Mucosa of rectum (tissue), 2 donors: ENCODE data around the gene PRDM11.
"Not testable (repeated sequence)": the region's sequence is repeated elsewhere in the genome, so short reads cannot be mapped to it uniquely, and the experiment has no call there.

ENCODE experiments used
- H3K27ac ChIP-seq, 2 donors: one replicate each; pipeline ENCODE4 v1.7.0; 2013; ENCODE audit warnings: inconsistent platforms in 2 of 2, low read depth in 2 of 2, low read length in 2 of 2
- H3K27me3 ChIP-seq, 2 donors: one replicate each; pipeline ENCODE4 v1.7.0; 2013; ENCODE audit warnings: low read length in 2 of 2; ENCODE audit not compliant: control insufficient read depth in 2 of 2, insufficient read depth in 2 of 2
- H3K36me3 ChIP-seq, 2 donors: one replicate each; pipeline ENCODE4 v1.7.0; 2013; ENCODE audit warnings: low read length in 2 of 2; ENCODE audit not compliant: control insufficient read depth in 2 of 2, insufficient read depth in 2 of 2
- H3K4me1 ChIP-seq, 2 donors: one replicate each; pipeline ENCODE4 v1.7.0; 2013; ENCODE audit warnings: low read length in 2 of 2, mild to moderate bottlenecking in 1 of 2; ENCODE audit not compliant: control insufficient read depth in 2 of 2, insufficient read depth in 2 of 2
- H3K4me3 ChIP-seq, 2 donors: one replicate each; pipeline ENCODE4 v1.7.0; 2013; ENCODE audit warnings: low read length in 2 of 2
- H3K9ac ChIP-seq, 2 donors: one replicate each; pipeline ENCODE4 v1.7.0; 2013; ENCODE audit warnings: low read length in 2 of 2, low read depth in 1 of 2, mild to moderate bottlenecking in 1 of 2
- H3K9me3 ChIP-seq, 2 donors: one replicate each; pipeline ENCODE4 v1.7.0; 2013; ENCODE audit warnings: low read length in 2 of 2; ENCODE audit not compliant: control insufficient read depth in 2 of 2
- donor health status: healthy.
- donor health status: Normal muscosa, but diverticular disease.

PRDM11 gene

DNA sequence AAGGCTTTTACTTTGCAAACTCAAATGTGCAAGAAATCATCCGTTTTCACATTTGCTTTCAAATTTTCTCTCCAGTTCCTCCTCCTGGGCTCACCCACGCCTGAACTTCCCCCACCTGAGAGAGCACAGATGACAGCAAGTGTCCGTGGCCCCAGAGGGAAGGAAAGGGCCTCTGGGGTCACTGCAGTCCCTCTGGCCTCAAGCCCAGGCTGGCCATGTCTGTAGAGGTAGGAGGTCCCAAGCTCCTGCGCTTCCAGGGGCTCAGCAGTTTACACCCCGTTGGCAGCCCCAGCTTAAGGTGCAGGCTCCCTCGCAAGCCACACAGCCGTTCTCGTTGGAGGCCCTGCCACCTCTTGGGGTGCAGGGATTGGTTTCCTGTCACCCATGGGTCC, 40.5 kb upstream of the PRDM11 start:
- no peak overlapping the region for H3K9ac ChIP-seq
- no peak overlapping the region for H3K27ac ChIP-seq
- no peaks in the 10 kb centered on the region for H3K9me3 ChIP-seq
- H3K4me3 ChIP-seq: no peak overlapping the region
- H3K36me3 ChIP-seq: no peaks in the 10 kb centered on the region
- no peaks in the 10 kb centered on the region for H3K27me3 ChIP-seq
- H3K4me1 ChIP-seq: peaks cover 2 to 7% of the 10 kb centered on the region in 2 donors

GRCh38 chr11:45106440-45106839, 40.0 kb upstream of the PRDM11 start:
- peaks cover 2 to 7% of the 10 kb centered on the region in 2 donors for H3K4me1 ChIP-seq
- no peak overlapping the region for H3K27ac ChIP-seq
- no peaks in the 10 kb centered on the region for H3K36me3 ChIP-seq
- no peaks in the 10 kb centered on the region for H3K27me3 ChIP-seq
- no peaks in the 10 kb centered on the region for H3K9me3 ChIP-seq
- H3K9ac ChIP-seq: no peak overlapping the region
- H3K4me3 ChIP-seq: no peak overlapping the region

GRCh38 chr11:45107029-45107428, 39.4 kb upstream of the PRDM11 start:
- Histone ChIP-seq H3K27me3 (no peaks in the 10 kb centered on the region), H3K4me1 (peaks cover 2 to 7% of the 10 kb centered on the region in 2 donors), H3K9me3 (no peaks in the 10 kb centered on the region), H3K9ac (no peak overlapping the region), H3K4me3 (no peak overlapping the region), H3K27ac (no peak overlapping the region), H3K36me3 (no peaks in the 10 kb centered on the region)

DNA sequence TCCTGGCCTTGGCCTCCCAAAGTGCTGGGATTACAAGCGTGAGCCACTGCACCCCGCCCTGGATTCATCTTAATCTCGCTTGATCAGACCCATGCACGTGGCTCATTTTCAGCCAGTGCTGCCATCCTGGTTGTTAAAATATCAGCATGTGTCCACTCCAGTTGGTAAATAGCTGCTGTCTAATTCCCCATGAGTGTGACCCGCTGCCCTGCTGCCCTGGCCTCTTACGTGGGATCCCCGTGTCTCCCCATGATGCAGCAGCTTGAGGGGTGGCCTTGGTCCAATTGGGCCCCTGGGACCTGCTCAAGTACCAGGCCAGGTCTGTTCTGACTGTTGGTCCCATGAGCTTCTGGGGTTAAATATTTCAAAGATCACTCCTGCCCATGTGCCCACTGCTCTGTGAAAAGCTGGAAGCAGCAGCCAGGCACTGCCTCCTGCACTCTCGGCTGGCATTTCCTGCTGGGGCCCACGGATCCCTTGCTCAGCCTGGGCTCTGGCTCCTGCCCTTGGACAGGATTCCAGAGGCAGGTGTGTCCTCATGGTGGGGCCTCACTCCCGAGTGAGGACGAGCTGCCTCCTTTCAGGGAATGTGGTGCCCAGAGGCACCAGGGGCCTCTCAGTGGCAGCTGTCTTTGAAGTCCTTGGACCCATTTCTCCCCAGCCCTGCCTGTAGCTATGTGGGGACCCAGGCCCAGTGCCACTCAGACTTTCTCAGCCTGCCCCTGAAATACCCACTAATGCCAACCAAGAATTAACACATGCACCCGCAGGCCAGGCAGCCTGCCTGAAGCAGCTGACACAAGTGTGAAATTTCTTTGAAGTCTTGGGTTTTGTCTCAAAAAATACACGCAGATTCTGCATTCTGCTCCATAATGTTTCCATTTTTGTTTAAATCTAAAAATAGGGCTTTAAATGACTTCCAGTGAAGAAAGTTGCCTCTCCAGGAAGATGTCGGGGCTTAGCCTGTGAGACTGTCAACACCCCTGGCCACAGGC, 38.1 kb upstream of the PRDM11 start:
- H3K9ac ChIP-seq: no peak overlapping the region
- H3K4me3 ChIP-seq: no peak overlapping the region
- no peaks in the 10 kb centered on the region for H3K27me3 ChIP-seq
- H3K36me3 ChIP-seq: no peaks in the 10 kb centered on the region
- H3K9me3 ChIP-seq: no peaks in the 10 kb centered on the region
- H3K4me1 ChIP-seq: peaks cover 0 to 2% of the 10 kb centered on the region in 2 donors
- H3K27ac ChIP-seq: no peak overlapping the region

- no peak overlapping the region for H3K9ac ChIP-seq
- H3K4me1 ChIP-seq: peaks cover 0 to 2% of the 10 kb centered on the region in 2 donors
- no peaks in the 10 kb centered on the region for H3K9me3 ChIP-seq
- no peak overlapping the region for H3K4me3 ChIP-seq
- H3K36me3 ChIP-seq: no peaks in the 10 kb centered on the region
- H3K27me3 ChIP-seq: no peaks in the 10 kb centered on the region
- H3K27ac ChIP-seq: no peak overlapping the region
Measured at GRCh38 chr11:45109400-45109799, 37.0 kb upstream of the PRDM11 start.

- Histone ChIP-seq H3K36me3 (no peaks in the 10 kb centered on the region), H3K9me3 (no peaks in the 10 kb centered on the region), H3K4me1 (peaks cover 0 to 2% of the 10 kb centered on the region in 2 donors), H3K27ac (no peak overlapping the region), H3K4me3 (no peak overlapping the region), H3K9ac (no peak overlapping the region), H3K27me3 (no peaks in the 10 kb centered on the region)
Measured at GRCh38 chr11:45110562-45110961, 35.9 kb upstream of the PRDM11 start.

DNA sequence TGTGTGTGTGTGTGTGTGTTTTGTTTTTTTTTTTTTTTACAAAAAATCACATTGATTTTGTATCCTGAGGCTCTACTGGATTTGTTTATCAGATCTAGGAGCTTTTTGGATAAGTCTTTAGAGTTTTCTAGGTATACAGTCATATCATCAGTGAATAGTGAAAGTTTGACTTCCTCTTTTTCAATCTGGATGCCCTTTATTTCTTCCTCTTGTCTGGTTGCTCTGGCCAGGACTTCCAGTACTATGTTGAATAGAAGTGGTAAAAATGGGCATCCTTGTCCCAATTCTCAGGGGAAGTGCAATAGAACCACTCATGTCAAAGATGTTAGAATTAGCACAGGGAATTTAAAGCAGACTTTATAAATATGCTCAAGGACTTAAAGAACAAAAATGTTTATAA, 32.6 kb upstream of the PRDM11 start:
- Histone ChIP-seq H3K4me1 (no peaks in the 10 kb centered on the region), H3K27ac (no peak overlapping the region), H3K9me3 (no peaks in the 10 kb centered on the region), H3K9ac (no peak overlapping the region), H3K4me3 (no peak overlapping the region), H3K27me3 (no peaks in the 10 kb centered on the region), H3K36me3 (no peaks in the 10 kb centered on the region)

DNA sequence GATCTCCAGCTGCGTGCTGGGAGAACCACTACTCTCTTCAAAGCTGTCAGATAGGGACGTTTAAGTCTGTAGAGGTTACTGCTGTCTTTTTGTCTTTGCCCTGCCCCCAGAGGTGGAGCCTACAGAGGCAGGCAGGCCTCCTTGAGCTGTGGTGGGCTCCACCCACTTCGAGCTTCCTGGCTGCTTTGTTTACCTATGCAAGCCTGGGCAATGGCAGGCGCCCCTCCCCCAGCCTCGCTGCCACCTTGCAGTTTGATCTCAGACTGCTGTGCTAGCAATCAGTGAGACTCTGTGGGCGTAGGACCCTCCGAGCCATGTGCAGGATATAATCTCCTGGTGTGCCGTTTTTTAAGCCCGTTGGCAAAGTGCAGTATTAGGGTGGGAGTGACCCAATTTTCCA, 18.6 kb upstream of the PRDM11 start:
- not testable (repeated sequence) for H3K36me3 ChIP-seq, H3K27me3 ChIP-seq, H3K4me1 ChIP-seq, H3K9ac ChIP-seq, H3K27ac ChIP-seq, H3K9me3 ChIP-seq, H3K4me3 ChIP-seq

DNA sequence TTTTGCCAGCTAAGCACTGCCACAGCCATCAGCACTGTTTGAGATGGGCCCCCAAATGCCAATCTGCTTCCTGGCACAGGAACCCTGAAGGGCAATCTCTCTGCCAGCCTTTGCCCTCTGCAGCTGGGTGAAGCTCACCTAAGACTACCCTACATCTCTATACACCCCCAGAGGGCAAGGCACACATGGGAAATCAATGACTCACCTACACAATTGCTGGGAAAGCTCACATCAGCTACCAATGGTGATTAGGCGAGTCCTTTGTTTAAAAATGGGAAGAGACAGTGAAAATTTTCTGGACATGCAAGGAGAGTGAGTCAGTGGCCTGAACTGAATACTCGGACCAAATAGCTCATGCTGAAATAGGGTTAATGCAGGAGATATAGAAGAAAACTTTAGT, 12.6 kb upstream of the PRDM11 start:
- no peak overlapping the region for H3K4me3 ChIP-seq
- H3K36me3 ChIP-seq: no peaks in the 10 kb centered on the region
- peaks cover 0 to 9% of the 10 kb centered on the region in 2 donors for H3K27me3 ChIP-seq
- no peak overlapping the region for H3K9ac ChIP-seq
- H3K4me1 ChIP-seq: no peaks in the 10 kb centered on the region
- H3K27ac ChIP-seq: no peak overlapping the region
- no peaks in the 10 kb centered on the region for H3K9me3 ChIP-seq

- Histone ChIP-seq H3K9me3 (no peaks in the 10 kb centered on the region), H3K27ac (no peak overlapping the region), H3K36me3 (no peaks in the 10 kb centered on the region), H3K4me1 (peaks cover 6 to 7% of the 10 kb centered on the region in 2 donors), H3K4me3 (no peak overlapping the region), H3K27me3 (peaks cover 0 to 2% of the 10 kb centered on the region in 2 donors), H3K9ac (no peak overlapping the region)
Measured at GRCh38 chr11:45141171-45141570, 5.3 kb upstream of the PRDM11 start.
